GM21447 (cell line): ENCODE results near the gene SLIT3.

ENCODE experiments used
- ATAC-seq: cut with Tn5 transposase; IDR thresholded peaks from one replicate; pipeline ENCODE4 v1.9.1; 2021; ENCODE audit not compliant: unreplicated experiment

The SLIT3 gene

GRCh38 chr5:169085636-169086035 is 215.3 kb downstream of the SLIT3 start:
- ATAC-seq = no peak

GRCh38 chr5:169085212-169085611 is 215.7 kb downstream of the SLIT3 start:
- no peak for ATAC-seq

GRCh38 chr5:169084775-169085174 is 216.2 kb downstream of the SLIT3 start:
- no peak for ATAC-seq

GRCh38 chr5:169083394-169084018 is 217.4 kb downstream of the SLIT3 start:
- no peak for ATAC-seq

GRCh38 chr5:169081000-169081724 is 219.8 kb downstream of the SLIT3 start:
- no peak for ATAC-seq

- no peak for ATAC-seq
Observed at GRCh38 chr5:169080448-169080911, 220.5 kb downstream of the SLIT3 start.

- no peak for ATAC-seq
Observed at GRCh38 chr5:169079697-169080096, 221.2 kb downstream of the SLIT3 start.

- no peak for ATAC-seq
Observed at GRCh38 chr5:169074839-169075238, 226.1 kb downstream of the SLIT3 start.

- ATAC-seq = no peak
Observed at GRCh38 chr5:169072233-169072632, 228.7 kb downstream of the SLIT3 start.

GRCh38 chr5:169070413-169070812 is 230.5 kb downstream of the SLIT3 start:
- ATAC-seq = no peak

- no peak for ATAC-seq
Observed at GRCh38 chr5:169067751-169068173, 233.2 kb downstream of the SLIT3 start.

GRCh38 chr5:169065400-169065799 is 235.5 kb downstream of the SLIT3 start:
- no peak for ATAC-seq

GRCh38 chr5:169064093-169064492 is 236.8 kb downstream of the SLIT3 start:
- no peak for ATAC-seq

GRCh38 chr5:169063316-169063953 is 237.5 kb downstream of the SLIT3 start:
- ATAC-seq = no peak

GRCh38 chr5:169062690-169063089 is 238.2 kb downstream of the SLIT3 start:
- ATAC-seq = no peak

GRCh38 chr5:169054506-169054905 is 246.4 kb downstream of the SLIT3 start:
- no peak for ATAC-seq

GRCh38 chr5:169052207-169052606 is 248.7 kb downstream of the SLIT3 start:
- no peak for ATAC-seq

GRCh38 chr5:169051351-169051750 is 249.6 kb downstream of the SLIT3 start:
- ATAC-seq = no peak

- no peak for ATAC-seq
Observed at GRCh38 chr5:169050636-169051035, 250.3 kb downstream of the SLIT3 start.

- no peak for ATAC-seq
Observed at GRCh38 chr5:169050146-169050571, 250.8 kb downstream of the SLIT3 start.

GRCh38 chr5:169049712-169050111 is 251.2 kb downstream of the SLIT3 start:
- ATAC-seq = no peak
